SK-N-MC (cell line): ENCODE measurements around the gene HSD17B10.

ENCODE experiments used
- EZH2 ChIP-seq: fragments of 200-600 bp; sonication (generic); IDR thresholded peaks from one replicate; pipeline ENCODE4 v1.6.1; 2017; ENCODE audit warnings: antibody characterized with exemption
- FOXP2 ChIP-seq: optimal IDR thresholded peaks from 2 replicates; pipeline ENCODE3; 2011; ENCODE audit warnings: mild to moderate bottlenecking, moderate library complexity; ENCODE audit not compliant: insufficient read depth; ENCODE audit errors: extremely low read length, control extremely low read depth
- POLR2AphosphoS5 ChIP-seq: IDR thresholded peaks from 2 replicates; pipeline ENCODE4 v1.6.1; 2012; ENCODE audit warnings: mild to moderate bottlenecking, low read depth, low read length, borderline replicate concordance

- TF ChIP-seq EZH2 (no peak), POLR2AphosphoS5 (no peak), FOXP2 (no peak)
Observed at GRCh38 chrX:53458082-53458481, 23.9 kb upstream of the HSD17B10 start.
